ENCODE measurements around the gene CLDN5. TPM values are rescaled to one million over a fixed set of nuclear protein-coding genes. Genes with fewer than 3 reads are reported as not detected.

The CLDN5 gene
- total and polyA plus RNA-seq, 9 donors: 0.48 to 211 (median 35.6) TPM

DNA sequence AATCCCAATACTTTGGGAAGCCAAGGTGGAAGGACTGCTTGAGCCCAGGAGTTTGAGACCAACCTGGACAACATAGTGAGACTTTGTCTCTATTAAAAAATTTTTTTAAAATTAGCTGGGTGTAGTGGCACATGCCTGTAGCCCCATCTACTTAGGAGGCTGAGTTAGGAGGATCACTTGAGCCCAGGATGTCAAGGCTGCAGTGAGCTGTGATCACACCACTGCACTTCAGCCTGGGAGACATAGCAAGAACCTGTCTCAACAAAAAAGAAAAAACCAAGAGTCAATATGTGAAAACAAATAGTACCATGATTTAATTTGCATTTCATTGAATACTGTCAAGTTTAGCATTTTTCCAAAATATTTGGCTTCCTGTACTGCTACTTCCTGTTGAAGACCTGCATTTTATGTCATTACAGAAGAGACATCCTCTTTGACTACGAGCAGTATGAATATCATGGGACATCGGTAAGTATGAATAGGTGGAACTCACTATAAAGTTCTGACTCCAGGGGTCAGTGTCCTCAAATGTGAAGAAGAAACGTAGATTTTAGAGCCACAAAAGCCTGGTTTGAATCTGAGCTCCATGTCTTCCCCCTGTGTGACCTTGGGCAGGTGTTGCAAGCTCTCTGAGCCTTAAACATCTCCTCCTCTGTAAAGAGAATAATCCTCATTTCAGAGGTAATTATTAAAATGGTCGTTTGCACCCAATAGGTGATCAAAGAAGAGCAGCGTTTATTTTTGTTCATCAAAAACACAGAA lies 28.5 kb downstream of the CLDN5 start:
- no peaks in the 10 kb centered on the region for H3K36me3 ChIP-seq
- TF ChIP-seq POLR2A (IDR thresholded peaks at IDR 0.05) (no peak), EP300 (IDR thresholded peaks at IDR 0.05) (no peak)
- TF ChIP-seq, protein P1, sequence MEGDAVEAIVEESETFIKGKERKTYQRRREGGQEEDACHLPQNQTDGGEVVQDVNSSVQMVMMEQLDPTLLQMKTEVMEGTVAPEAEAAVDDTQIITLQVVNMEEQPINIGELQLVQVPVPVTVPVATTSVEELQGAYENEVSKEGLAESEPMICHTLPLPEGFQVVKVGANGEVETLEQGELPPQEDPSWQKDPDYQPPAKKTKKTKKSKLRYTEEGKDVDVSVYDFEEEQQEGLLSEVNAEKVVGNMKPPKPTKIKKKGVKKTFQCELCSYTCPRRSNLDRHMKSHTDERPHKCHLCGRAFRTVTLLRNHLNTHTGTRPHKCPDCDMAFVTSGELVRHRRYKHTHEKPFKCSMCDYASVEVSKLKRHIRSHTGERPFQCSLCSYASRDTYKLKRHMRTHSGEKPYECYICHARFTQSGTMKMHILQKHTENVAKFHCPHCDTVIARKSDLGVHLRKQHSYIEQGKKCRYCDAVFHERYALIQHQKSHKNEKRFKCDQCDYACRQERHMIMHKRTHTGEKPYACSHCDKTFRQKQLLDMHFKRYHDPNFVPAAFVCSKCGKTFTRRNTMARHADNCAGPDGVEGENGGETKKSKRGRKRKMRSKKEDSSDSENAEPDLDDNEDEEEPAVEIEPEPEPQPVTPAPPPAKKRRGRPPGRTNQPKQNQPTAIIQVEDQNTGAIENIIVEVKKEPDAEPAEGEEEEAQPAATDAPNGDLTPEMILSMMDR (IDR thresholded peaks at IDR 0.05): no peak
- H3K27ac ChIP-seq: no peak overlapping the region
- DNase-seq: no peak
- no peaks in the 10 kb centered on the region for H3K9me3 ChIP-seq
- no peak overlapping the region for H3K4me3 ChIP-seq
- no peaks in the 10 kb centered on the region for H3K4me1 ChIP-seq (ENCODE audit: insufficient read depth)
- intact Hi-C loops (cut with DNase I): no loop called here
- 66 to 72% (median 69%) methylated on average over 5 of the region's 5 CpGs for WGBS, 3 donors
- H3K27me3 ChIP-seq: no peaks in the 10 kb centered on the region

DNA sequence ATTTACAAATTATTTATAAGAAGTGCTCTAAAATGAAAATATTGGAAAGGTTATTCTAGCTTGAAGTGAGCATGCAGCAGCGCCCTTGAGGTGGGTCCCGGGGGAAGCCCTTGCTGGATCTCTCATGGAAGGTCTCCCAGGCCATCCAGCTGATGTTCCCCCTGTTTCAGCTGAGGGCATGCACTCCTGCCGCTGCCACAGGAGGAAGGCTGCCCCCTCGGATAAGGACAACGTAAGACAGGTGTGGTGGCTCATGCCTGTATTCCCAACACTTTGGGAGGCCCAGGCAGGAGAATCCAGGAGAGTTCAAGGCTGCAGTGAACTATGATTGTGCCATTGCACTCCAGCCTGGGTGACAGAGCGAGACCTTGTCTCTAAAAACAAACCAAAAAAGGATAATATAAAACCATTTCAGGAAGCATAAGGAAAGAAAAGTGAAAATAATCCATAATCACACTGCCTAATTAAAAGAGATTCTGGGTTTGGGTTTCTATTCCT lies 29.5 kb downstream of the CLDN5 start:
- H3K4me3 ChIP-seq: no peak overlapping the region
- intact Hi-C loops (cut with DNase I): no loop called here
- no peaks in the 10 kb centered on the region for H3K27me3 ChIP-seq
- no peaks in the 10 kb centered on the region for H3K36me3 ChIP-seq
- H3K4me1 ChIP-seq (ENCODE audit: insufficient read depth): no peaks in the 10 kb centered on the region
- WGBS, 3 donors: 78 to 93% (median 85%) methylated on average over 6 of the region's 6 CpGs
- TF ChIP-seq EP300 (IDR thresholded peaks at IDR 0.05): no peak
- TF ChIP-seq POLR2A (IDR thresholded peaks at IDR 0.05): no peak
- TF ChIP-seq, protein P1 (IDR thresholded peaks at IDR 0.05): no peak
- no peak overlapping the region for H3K27ac ChIP-seq
- DNase-seq: no peak
- H3K9me3 ChIP-seq: no peaks in the 10 kb centered on the region

GRCh38 chr22:19494001-19494560 lies 30.1 kb downstream of the CLDN5 start:
- intact Hi-C loops (cut with DNase I): no loop called here
- Histone ChIP-seq H3K36me3 (no peaks in the 10 kb centered on the region), H3K9me3 (no peaks in the 10 kb centered on the region), H3K4me3 (no peak overlapping the region), H3K27me3 (no peaks in the 10 kb centered on the region), H3K4me1 (ENCODE audit: insufficient read depth) (no peaks in the 10 kb centered on the region), H3K27ac (no peak overlapping the region)
- TF ChIP-seq, protein P1 (IDR thresholded peaks at IDR 0.05): no peak
- TF ChIP-seq POLR2A (IDR thresholded peaks at IDR 0.05): no peak
- no peak for TF ChIP-seq EP300 (IDR thresholded peaks at IDR 0.05)
- DNase-seq: no peak
- 92 to 95% (median 93%) methylated on average over 8 of the region's 8 CpGs for WGBS, 3 donors

- DNase-seq: no peak
- TF ChIP-seq POLR2A (IDR thresholded peaks at IDR 0.05) (no peak), EP300 (IDR thresholded peaks at IDR 0.05) (no peak)
- TF ChIP-seq, protein P1 (IDR thresholded peaks at IDR 0.05): no peak
- H3K9me3 ChIP-seq: no peaks in the 10 kb centered on the region
- intact Hi-C loops (cut with DNase I): no loop called here
- 91 to 94% (median 92%) methylated on average over 6 of the region's 6 CpGs for WGBS, 3 donors
- H3K36me3 ChIP-seq: no peaks in the 10 kb centered on the region
- H3K27me3 ChIP-seq: no peaks in the 10 kb centered on the region
- H3K4me1 ChIP-seq (ENCODE audit: insufficient read depth): no peaks in the 10 kb centered on the region
- no peak overlapping the region for H3K4me3 ChIP-seq
- H3K27ac ChIP-seq: no peak overlapping the region
Measured at GRCh38 chr22:19492504-19493174, 31.6 kb downstream of the CLDN5 start.
